Measurements from ENCODE around the gene FARS2.

Gene FARS2

GRCh38 chr6:5710936-5711335, 449.6 kb downstream of the FARS2 start:
- no peak for DNase-seq (ENCODE audit: extremely low read depth in 1 of 2, low read depth in 1 of 2)

GRCh38 chr6:5712349-5713215, 451.3 kb downstream of the FARS2 start:
- no peak for DNase-seq (ENCODE audit: extremely low read depth in 1 of 2, low read depth in 1 of 2)

GRCh38 chr6:5713519-5713918, 452.2 kb downstream of the FARS2 start:
- no peak for DNase-seq (ENCODE audit: extremely low read depth in 1 of 2, low read depth in 1 of 2)

GRCh38 chr6:5718231-5718947, 457.1 kb downstream of the FARS2 start:
- no peak for DNase-seq (ENCODE audit: extremely low read depth in 1 of 2, low read depth in 1 of 2)

GRCh38 chr6:5723841-5724691, 462.8 kb downstream of the FARS2 start:
- no peak for DNase-seq (ENCODE audit: extremely low read depth in 1 of 2, low read depth in 1 of 2)

DNA sequence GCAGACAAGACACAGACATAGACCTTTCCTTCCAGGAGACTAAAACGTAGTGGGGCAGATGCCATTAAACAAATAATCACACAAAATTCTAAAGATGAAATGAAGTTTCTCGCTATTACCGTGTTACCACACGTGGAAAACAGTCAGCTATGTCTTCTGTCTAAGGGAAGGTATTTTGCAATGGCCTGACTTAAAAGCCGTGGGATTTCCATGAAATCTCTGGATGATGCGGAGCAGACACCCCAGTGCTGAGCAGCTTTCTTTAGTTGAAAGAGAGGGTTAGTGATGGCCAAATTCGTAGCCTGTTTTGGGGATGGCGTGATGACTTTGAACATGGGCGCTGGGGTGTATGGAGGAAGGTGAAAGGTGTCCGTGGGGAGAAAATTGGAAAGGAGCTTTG, 463.6 kb downstream of the FARS2 start:
- DNase-seq (ENCODE audit: extremely low read depth in 1 of 2, low read depth in 1 of 2), result no peak

GRCh38 chr6:5726976-5727718, 465.8 kb downstream of the FARS2 start:
- no peak for DNase-seq (ENCODE audit: extremely low read depth in 1 of 2, low read depth in 1 of 2)

- DNase-seq (ENCODE audit: extremely low read depth in 1 of 2, low read depth in 1 of 2), result no peak
These were observed 467.2 kb downstream of the FARS2 start for GRCh38 chr6:5728351-5729079.

- DNase-seq (ENCODE audit: extremely low read depth in 1 of 2, low read depth in 1 of 2), result no peak
These were observed 467.7 kb downstream of the FARS2 start for GRCh38 chr6:5729080-5729434.

GRCh38 chr6:5729813-5730517, 468.7 kb downstream of the FARS2 start:
- no peak for DNase-seq (ENCODE audit: extremely low read depth in 1 of 2, low read depth in 1 of 2)

DNA sequence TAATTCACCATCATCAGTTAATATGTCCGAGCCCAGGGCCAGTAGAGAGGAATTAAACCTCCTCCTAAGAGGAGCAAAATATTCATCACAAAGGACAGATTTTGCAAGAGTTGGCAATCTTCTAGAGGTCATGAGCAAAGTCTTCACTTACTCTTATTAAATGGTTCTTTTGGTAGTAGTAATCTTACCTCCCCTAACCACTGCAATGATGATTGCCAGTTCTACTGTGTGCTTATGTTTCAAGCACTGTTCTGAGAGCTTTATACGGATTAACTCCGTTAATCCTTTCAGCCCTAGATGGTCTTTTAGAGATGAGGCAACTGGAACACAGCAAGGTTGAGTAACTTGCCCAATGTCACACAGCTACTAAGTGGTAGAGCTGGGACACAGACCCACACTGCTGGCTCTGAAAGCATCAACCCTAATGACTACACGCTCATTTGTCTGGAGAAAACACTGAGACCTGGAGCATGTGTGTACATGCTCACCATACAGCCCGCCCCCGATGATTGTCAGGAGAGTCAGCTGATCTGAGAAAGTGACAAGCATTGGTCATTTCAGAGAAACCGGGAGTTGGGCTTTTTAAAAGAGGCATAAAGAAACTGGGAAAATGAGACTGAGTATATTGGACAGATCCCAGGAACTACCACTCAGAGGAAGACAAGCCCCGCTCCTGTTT, 469.4 kb downstream of the FARS2 start:
- DNase-seq (ENCODE audit: extremely low read depth in 1 of 2, low read depth in 1 of 2), result no peak

- no peak for DNase-seq (ENCODE audit: extremely low read depth in 1 of 2, low read depth in 1 of 2)
These were observed 470.1 kb downstream of the FARS2 start for GRCh38 chr6:5731435-5731834.

DNA sequence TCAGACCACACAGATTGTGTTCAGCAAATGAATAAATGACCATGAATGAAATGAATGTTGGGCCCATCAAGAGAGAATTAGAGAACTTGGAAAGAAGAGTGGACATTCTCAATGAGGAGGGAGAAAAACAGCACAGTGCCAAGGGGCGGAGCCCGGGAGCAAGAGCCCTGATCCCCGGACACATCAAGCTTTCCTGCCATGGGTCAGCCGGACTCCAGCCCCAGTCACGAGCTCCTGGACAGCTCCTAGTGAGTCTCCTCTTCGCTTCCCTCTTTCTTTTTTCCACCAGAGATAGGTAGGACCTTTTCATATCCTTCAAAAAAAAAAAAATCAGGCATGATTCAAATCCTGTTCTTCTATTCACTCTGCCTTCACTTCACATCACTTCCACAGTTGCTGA, 471.2 kb downstream of the FARS2 start:
- no peak for DNase-seq (ENCODE audit: extremely low read depth in 1 of 2, low read depth in 1 of 2)

DNA sequence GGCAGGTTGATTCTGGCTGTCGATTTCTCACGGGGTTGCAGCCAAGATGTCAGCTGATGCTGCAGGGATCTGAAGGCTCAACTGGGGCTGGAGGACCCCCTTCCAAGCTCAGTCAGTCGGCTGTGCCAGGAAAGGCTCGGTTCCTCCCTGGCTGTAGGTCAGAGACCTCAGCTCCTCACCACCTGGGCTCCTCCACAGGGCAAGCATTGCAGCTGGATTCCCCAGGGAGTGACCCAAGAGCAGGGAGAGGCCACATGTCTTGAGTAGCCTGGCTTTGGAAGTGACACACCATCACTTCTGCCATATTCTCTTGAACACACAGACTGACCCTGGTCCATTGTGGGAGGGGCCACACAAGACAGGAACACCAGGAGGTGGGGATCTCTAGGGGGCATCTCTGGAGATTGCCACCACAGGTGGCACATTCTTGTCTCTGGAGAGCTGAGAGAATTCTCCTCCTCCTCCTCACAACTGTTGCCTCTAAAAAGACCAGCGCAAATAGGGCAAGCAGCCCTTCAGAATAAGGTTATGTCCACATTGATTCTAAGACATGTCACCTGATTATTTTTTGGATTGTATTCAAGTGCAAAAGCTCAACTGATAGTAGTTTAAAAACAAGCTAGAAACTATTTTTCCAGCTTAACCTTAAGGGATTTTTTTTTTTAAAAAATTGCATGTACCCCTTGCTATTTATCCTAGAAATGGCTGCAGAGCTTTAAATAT, 474.9 kb downstream of the FARS2 start:
- no peak for DNase-seq (ENCODE audit: extremely low read depth in 1 of 2, low read depth in 1 of 2)

- DNase-seq (ENCODE audit: extremely low read depth in 1 of 2, low read depth in 1 of 2), result no peak
These were observed 476.1 kb downstream of the FARS2 start for GRCh38 chr6:5737460-5737859.

DNA sequence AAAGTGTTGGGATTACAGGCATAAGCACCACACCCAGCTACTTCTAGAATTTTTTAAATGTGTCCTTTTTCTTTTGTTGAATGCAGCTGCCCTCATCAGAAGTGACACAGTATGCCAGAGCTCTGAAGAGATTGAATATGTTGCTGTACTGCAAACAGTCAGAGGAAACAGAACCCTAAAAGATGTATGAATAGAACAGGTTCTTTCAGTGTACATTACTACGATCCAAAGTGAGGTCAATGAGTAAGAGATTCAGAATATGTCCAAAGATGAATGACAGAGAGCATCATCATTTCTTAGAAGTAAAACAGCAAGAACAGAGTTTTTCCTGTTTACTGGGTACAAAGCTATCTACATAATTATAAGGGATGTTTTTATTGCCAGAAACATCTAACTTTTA, 476.9 kb downstream of the FARS2 start:
- DNase-seq (ENCODE audit: extremely low read depth in 1 of 2, low read depth in 1 of 2), result no peak

DNA sequence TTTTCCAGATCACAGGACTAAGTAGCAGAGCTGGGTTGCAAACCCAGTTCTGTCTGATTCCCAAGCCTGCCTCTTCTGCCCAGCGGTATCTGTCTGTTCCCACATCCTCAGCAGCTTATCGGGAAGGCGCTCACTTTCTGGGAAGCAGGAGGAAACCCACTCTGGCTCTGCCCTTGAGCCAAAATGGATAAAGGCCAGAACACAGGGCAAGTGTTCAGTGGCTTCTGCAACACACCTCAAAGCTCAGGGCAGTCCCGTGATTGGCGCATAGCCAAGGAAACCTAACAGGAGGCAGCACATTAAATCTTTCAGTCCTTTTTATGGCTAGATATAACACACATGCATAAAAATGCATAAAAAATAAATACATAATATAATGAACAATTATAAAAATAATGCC, 483.2 kb downstream of the FARS2 start:
- DNase-seq (ENCODE audit: extremely low read depth in 1 of 2, low read depth in 1 of 2), result no peak

DNA sequence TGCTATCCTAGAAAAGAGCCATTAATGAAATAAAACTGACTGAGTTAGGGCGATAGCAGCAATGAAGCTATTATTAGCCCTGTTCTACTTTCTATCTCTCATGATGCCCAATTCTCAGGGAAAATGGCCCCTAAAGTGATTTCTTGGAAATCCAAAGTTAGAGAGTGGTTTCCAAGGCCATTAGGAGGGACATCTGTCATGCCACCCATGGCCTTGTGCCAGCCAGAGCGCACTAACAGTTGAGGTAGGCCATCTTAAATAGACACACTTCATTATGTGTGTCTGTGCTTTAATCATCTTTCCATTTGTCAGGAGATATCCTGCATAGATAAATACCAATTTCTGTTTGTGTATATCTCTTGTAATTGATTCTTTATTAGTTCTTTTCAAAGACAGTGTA, 483.8 kb downstream of the FARS2 start:
- no peak for DNase-seq (ENCODE audit: extremely low read depth in 1 of 2, low read depth in 1 of 2)

All from activated CD8-positive, alpha-beta memory T cell treated with anti-CD3 and anti-CD28 coated beads for 1 hour (primary cell).